Measurements from ENCODE around the gene GPR161. TPM values are rescaled to one million over a fixed set of nuclear protein-coding genes. Genes with fewer than 3 reads are reported as not detected.
"Not testable (repeated sequence)": the region's sequence is repeated elsewhere in the genome, so short reads cannot be mapped to it uniquely, and the experiment has no call there.

Gene GPR161
- polyA plus RNA-seq, 3 donors: 19.8 to 20.6 (median 20.5) TPM

DNA sequence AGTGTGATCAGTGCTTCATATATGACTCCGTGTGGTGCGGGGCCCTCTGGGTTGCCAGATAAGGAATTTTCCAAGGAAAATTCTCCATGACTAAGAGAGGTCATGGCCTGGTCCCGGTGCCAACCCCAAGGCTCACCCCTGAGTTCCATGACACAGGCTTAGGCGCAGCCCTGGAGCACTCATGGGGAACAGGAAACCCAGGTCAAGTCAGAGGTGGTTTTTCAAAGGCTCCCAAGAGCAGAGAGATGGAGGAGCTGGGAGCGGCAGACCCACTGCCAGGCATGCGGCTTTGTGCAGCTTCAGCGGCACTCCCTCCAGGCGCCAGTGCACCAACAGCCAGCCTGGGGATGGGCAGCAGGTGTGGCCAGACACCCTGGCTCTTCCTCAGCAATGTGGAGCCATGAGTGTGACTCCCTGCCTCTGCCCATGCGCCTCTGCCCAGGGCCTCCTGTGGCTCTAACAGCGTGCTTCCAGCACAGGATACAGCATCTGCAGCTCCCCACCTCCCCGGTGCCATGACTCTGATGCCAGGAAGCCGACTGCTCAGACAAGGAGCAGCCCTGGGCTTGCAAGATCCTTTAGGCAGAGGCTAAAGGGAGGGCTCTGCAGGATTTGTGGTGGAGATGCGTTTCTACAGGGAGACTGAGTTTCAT, 47.3 kb downstream of the GPR161 start:
- no peak for DNase-seq (ENCODE audit: low read depth in 3 of 3, low spot score in 2 of 3)

DNA sequence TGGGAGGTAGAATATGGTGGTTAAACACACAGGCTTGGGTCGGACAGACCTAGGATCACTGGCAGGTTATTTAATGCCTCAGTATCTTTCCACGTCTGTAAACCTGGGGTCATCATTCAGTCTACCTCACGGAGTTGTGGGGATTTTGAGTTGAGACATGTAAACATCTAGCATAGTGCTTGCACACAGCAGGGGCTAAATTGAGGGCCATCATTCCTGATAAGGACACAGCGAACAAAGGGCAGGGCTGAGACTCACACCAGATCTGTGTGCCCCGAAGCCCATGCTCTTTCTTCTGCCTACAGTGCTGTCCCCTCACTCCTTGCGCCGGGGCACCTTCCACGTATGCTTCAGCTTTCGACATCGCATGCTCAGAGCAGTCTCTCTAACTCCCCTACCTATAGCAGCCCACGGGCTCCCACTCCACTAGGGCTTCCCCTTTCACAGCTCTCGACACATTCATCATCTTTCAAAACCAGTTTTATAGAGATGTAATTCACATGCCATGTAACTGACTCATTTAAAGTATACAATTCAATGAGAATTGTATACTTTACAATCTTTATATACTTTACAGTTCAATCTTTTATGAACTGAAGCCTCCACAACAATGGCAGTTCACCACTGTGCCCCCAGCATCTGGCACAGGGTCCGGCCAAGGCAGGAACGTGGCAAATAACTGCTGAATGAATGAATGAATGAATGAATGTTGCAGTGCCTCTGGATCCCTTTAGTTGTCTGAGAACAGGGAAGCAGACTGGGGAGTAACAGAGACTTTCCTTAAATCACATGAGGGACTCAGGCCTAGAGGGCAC, 48.0 kb downstream of the GPR161 start:
- no peak for DNase-seq (ENCODE audit: low read depth in 3 of 3, low spot score in 2 of 3)

DNA sequence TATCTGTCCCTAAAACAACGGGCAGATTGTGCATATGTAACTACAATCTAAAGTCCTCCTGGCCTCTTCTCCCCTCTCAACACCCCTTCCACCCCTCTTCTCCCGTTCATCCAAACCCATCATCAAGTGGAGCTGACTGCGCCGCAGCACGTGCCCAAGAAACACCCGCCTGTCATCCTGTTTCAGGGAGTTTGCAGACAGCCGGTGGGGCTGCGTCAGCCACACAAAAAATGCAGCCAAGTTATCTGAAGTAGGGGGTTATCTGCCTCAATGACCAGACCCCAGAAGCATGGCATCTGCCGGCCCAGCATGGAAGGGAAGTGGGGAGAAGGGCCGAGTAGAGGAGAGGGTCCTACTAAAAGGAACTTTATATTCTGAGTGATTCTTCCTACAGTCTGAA, 49.0 kb downstream of the GPR161 start:
- DNase-seq (ENCODE audit: low read depth in 3 of 3, low spot score in 2 of 3): no peak

DNA sequence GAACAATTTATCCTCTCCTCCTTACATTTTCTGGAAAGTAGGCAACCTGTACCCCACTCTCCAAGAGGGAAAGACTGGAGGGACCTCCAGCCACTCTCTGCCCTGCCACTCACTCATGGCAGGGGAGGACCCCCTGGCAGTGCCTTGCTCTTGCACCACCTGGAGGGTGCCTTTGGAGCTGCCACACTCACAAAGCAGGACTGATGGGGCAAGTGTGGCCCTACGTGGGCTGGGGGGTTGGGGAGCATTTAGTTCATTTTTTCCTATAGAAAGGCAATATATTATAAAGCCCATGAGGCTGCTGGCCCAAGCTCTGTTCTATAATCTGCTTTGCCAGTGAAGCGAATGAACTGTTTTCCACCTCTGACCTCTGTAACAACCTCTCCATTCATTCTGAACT, 50.3 kb downstream of the GPR161 start:
- DNase-seq (ENCODE audit: low read depth in 3 of 3, low spot score in 2 of 3): no peak

DNA sequence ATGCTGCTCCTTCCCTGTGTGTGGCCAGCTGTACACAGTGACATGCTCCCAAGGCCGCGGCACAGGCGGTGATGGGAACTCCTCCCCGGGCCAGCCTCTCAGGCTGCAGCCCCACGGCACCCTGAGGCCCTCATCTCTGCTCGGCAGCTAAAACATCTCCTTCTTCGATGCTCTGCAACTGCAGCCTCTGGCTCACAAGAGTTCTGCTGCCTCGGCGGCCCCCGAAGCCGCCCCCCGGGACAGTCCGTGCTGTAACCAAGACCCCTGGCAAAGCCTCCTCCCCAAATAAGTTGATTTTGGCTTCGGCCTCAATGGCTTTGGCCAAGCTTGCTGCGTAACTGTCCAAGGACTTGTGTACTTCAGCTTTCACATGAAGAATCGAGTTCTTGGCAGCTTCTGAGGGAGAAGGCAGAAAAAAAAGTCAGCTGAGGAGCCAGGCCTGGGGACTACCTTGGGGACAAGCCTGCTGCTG, 51.3 kb downstream of the GPR161 start:
- DNase-seq (ENCODE audit: low read depth in 3 of 3, low spot score in 2 of 3): no peak

DNA sequence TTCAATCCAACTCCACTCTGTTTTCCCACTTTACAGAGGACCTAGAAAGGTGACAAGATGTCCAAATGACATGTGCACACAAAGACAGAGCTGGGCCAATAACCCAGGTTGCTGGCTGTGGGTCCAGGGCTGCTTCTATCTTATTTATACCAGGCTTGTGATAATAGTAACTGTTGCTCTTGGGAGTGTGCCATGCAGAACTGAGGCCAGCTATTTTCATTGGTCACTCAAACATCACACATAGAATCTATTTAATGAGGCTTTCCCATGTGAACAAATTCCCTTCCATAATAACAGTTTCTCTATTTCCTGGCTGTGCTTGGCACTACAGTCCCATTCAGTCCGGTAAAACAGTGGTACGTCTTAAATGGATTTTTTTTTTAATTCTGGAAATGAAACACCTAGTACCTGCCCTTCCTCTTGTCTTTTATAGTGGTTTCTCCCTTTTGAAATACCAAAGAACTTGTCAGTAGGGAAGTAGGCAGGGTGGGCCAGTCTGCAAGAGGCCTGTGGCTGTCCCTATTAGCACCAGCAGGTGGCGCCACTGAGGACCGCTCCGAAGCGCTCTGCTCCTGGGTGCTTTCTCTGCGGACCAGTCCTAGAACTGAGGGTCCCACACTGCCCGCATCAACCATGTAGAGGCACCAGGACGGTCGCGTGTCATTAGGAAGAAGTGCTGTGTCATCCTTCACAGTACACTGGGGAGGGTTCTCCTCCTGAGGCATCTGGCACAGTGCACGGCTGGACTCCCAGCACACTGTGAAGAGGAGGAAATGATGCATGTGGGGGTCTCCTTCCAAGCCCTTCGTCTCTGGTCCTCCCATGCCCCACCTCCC, 52.1 kb downstream of the GPR161 start:
- no peak for DNase-seq (ENCODE audit: low read depth in 3 of 3, low spot score in 2 of 3)

DNA sequence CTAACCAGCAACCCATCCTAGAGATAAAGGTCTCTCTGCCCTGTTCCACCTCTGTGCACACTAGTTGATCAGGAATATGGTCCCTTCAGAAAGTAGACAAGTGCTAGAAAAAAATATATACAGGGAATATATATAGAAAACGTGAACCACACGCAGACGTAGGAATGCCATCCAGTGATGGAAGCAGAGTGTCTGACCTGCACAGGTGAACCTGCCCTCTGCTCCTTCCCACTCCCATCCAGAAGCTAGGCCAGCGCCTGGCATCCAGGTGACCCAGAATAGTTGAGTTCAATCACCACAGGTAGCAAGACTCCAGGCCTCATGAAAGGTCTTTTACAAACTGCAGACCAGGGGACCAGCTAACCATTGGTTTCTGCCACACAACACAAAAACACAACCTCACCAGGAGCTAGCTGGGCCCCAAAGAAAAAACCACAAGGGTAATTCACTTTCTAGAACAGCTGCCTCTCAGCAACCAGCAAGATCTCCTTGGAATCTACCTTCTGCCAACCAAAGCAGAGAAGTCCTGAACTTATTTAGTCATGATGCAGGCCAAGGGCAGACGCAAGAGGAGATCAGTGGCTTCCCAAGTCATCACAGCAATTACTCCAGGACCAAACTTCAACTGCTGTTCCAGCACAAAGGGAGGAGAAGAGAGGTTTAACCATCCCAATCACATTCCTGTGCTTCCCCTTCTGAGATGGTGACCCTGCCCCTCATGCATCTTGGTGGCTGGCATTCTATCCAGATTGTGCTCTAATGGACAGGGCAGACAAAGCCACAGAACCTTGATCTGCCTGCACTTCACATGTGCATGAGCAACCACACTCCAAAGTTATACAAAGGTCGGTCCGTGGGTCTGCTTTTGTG, 53.0 kb downstream of the GPR161 start:
- no peak for DNase-seq (ENCODE audit: low read depth in 3 of 3, low spot score in 2 of 3)

DNA sequence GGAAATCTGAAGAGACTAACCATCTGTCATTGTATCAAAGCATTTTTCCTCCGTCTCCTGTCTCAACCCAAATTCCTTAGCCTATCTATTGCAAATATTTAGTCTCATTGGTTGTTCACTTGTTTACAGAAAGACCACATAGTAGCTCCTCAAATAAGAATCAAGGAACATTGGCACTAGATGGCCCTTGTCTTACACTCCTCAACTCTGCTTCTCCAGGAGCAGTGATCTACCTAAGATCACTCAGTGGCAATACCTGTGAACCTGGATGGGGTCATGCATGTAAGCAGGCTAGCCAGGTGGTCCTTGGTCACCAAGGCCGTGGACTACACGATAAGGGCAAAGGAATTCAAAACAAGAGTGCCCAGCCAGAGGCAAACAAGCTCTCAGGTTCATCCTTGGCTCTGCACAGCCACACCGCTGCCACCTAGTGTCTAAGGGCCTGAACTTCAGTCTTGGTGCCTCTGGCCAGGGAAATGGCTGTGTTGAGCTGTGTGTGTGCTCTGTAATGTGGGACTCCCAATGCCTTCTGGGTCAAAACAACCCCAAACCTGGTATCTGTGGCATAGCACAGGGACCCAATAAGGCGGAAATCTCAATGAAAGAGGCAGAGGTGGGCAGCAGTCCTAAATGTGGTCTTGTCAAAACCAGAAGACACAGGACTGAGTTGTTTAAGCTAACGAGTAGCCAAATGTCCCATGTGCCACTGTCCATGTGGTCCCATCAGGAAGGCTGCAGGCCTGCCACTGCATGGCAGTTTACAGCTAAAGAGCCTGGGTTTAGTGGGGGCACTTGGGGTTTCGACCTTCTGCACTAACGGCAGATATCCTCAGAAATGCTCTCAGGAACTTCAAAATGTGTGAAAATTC, 54.5 kb downstream of the GPR161 start:
- DNase-seq (ENCODE audit: low read depth in 3 of 3, low spot score in 2 of 3): peak in 2 of 3 donors; percentile 36 to 50

DNA sequence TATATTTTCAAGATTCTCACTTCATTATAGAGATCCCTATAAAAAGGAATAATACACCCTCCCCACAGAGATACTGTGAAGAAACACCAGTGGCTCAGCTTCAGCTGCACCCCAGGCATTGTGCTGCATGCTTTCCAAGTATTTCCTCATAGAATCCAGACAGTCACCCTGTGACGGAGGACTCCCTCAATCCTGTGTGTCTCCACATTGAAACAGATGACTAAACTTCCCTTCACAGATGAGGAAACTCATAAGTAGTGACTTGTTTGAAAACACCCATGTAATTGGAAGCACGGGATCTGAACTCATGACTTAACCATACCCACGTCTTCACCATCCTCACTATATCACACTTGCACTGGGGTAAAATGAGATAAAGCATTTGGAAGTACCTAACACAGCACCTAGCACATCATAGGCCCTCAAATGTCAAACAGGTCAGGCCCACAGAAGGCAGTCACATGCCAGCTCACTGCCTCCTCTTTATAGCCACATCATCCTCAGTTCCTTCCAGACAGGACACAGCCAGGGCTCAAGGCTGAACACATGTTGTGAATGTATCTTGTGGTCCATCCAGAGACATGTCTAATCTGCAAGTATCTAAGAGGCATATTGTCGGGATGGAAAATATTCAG, 55.2 kb downstream of the GPR161 start:
- DNase-seq (ENCODE audit: low read depth in 3 of 3, low spot score in 2 of 3): no peak

DNA sequence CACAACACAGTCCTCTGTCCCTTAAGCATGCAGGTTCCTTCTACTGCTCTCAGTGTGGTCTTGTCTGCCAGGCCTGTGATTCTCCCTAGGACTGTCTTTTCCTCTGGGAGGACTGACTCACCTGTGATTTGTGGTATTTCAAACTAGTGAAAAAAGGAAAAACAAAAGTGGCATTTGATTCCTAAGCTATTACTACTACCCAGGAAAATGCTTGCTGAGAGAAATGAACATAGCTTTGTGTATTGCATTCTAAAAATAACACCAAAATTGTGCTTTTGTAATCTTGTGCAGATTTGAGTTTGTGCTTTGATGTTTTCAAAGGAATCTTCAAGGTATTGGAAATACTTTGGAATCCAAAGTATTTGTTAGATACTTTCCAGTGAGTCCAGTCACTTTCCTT, 57.0 kb downstream of the GPR161 start:
- DNase-seq (ENCODE audit: low read depth in 3 of 3, low spot score in 2 of 3): no peak

DNA sequence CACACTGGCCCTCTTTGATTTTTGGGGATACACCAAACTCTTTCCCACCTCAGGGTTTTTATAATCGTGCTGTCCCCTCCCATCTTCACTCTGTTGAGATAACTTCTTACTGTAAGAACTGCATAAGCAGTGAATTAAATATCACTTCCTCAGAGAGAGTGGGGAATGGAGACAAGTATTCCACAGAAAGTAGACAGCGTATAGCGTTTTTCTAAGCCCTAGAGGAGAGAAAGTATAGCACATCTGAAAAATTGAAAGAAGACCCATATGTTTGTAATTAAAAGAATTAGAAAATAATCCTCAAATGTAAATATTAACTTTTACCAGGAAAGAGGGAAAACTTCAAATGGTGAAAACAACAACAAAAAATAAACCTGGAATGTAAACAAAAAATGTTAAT, 67.3 kb downstream of the GPR161 start:
- no peak for DNase-seq (ENCODE audit: low read depth in 3 of 3, low spot score in 2 of 3)

DNA sequence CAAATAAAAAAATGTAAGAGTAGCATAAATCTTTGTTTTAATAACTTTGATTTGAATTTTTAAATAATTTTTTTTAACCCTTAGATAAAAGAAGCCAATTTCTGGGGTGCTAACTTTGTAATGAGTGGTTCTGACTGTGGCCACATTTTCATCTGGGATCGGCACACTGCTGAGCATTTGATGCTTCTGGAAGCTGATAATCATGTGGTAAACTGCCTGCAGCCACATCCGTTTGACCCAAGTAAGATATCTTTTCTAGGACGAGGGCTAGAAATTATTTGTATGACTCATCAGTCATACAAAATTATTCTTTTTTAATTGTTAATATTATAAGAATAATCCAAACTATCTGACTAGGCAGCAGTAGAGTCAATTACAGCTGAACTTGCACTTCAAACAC, 71.2 kb downstream of the GPR161 start:
- DNase-seq (ENCODE audit: low read depth in 3 of 3, low spot score in 2 of 3): no peak

DNA sequence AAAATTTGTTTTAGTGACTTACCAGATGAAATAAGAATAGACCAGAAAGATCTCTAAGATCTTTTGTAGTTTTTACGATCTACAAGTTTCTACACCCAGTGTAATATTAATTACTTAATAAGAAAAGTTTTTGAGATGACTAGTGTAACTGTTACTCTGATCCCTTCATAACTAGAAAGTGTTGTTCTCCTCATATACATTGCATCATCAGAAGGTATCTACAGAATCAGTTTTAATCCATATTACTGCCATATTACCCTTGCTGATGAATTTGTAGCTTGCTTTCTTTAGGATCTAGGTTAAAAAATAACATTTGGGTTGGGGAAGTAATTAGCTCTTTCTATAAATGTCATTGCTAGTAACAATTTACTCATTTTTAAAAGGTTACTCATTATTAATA, 72.5 kb downstream of the GPR161 start:
- no peak for DNase-seq (ENCODE audit: low read depth in 3 of 3, low spot score in 2 of 3)

DNA sequence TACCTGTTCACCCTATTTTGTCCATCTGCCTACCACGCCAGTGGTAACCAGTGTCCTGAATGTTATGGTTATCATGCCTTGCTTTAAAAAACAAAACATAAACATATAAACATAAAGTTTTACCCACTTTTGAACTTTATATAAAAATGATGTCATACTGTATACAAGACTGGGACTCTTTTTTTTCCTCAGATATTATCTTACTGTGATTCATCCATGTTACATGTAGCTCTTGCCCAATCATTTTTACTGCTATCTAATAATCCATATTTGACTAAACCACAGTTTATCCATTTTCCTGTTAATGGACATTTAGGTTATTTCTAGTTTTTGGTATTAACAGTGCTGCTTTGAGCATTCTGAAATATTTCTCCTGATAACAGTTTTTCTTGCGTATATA, 78.8 kb downstream of the GPR161 start:
- DNase-seq (ENCODE audit: low read depth in 3 of 3, low spot score in 2 of 3): no peak

DNA sequence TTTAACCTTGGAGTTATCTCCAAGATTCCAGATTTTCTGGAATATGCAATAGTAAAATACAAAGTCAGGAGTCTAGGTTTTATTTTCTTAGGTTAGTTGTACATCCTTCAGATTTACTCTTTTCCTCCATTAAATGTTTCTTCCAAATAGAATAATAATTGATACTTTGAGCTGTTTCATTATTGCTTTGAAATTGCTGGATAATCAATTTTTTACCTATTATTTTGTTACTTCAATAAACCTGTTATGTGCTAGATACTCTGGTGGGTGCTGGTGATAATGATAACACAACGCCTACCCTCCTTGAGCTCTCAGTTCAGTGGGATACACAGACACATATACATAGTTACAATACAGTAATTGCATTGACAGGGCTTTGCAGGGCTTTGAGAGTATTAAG, 79.4 kb downstream of the GPR161 start:
- DNase-seq (ENCODE audit: low read depth in 3 of 3, low spot score in 2 of 3): no peak

DNA sequence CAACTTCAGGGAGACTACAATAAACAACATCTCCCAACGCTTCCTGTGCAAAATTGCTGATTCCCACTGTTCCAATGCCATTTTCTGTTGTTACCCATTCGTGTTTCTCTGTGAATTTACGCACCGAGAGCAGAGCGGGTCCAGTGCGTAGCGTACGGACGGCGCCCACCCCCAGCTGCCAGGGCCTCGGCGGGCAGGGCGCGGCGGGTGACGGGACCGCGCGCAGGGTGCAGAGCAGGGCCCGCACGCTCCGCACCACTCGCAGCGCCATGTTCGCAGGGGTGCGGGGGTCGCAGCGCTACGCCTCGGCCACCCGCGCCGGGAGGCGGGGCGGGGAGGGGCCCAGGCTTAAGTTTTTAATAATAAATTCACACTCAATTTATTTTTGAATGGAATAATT, 80.6 kb downstream of the GPR161 start:
- not testable (repeated sequence) for DNase-seq (ENCODE audit: low read depth in 3 of 3, low spot score in 2 of 3)

DNA sequence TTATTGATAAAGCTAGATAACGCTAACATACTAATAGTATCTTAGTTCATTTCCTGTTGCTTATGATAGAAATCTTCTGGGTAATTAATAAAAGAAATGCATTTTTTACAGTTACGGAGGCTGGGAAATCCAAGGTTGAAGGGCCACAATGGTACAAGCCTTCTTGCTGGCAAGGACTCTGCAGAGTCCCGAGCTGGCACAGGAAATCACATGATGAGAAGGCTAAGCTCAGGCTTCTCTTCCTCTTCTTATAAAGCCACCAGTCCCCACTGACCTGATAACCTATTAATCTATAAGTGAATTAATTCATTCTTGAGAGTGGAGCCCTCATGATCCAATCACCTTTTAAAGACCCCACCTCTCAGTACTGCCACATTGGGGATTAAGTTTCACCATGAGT, 82.6 kb downstream of the GPR161 start:
- no peak for DNase-seq (ENCODE audit: low read depth in 3 of 3, low spot score in 2 of 3)

DNA sequence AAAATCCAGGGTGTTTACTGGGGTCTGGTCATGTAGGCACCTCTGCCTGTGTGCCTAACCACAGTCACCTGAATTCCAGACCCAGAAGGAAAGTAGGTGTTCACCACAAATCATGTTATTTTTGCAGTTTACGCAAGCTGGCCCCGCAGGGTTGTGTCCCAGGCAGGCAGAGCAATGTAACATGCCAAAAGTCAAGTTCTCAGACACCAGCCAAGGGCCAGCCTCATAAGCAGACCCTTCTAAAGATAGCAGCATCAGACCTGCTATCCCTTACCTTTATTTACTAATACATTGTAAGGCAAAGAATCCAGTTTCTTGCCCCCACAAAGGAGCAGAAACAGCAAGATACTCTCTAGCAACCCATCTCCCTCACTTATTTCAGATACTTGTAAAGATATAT, 83.0 kb downstream of the GPR161 start:
- DNase-seq (ENCODE audit: low read depth in 3 of 3, low spot score in 2 of 3): no peak

DNA sequence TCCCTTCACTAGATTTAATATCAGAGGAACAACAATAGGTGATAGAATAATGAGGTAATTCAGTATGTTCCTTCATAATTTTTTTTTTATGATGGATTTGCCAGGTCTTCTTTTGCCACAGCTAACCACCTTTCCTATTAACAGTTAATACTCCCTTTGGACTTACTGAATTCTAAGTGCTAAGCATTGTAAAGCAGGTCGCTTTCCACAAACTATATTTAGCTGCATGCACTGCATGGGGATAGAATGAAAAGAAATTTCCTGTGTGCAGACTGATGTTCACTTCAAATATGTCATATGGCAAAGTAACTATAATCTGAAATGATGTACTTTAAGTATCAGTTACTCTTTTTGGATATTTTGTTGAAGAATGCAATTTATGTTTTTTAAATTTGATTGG, 85.8 kb downstream of the GPR161 start:
- no peak for DNase-seq (ENCODE audit: low read depth in 3 of 3, low spot score in 2 of 3)

All from right renal cortex interstitium (tissue), 3 donors.